Endodermal cell (in vitro differentiated cells): Measurements from ENCODE around the gene SLC48A1. TPM values are rescaled to one million over a fixed set of nuclear protein-coding genes. Genes with fewer than 3 reads are reported as not detected.
"Not testable (repeated sequence)": the region's sequence is repeated elsewhere in the genome, so short reads cannot be mapped to it uniquely, and the experiment has no call there.

Experiments
- DNase-seq: peaks from one replicate; pipeline ENCODE4 v3.0.0-alpha.2; 2017
- H3K27ac ChIP-seq: 2 replicates; pipeline ENCODE4 v1.5.1; 2013; ENCODE audit warnings: mild to moderate bottlenecking, low read depth, low read length, moderate library complexity
- H3K27me3 ChIP-seq: 2 replicates; pipeline ENCODE4 v1.6.1; 2013; ENCODE audit warnings: mild to moderate bottlenecking, low read length, moderate library complexity; ENCODE audit not compliant: insufficient read depth, control insufficient read depth, poor library complexity, severe bottlenecking
- H3K36me3 ChIP-seq: 2 replicates; pipeline ENCODE4 v1.7.0; 2013; ENCODE audit warnings: mild to moderate bottlenecking, low read length, moderate library complexity; ENCODE audit not compliant: control insufficient read depth, insufficient read depth
- H3K4me1 ChIP-seq: one replicate; pipeline ENCODE4 v1.7.0; 2013; ENCODE audit warnings: low read length; ENCODE audit not compliant: control insufficient read depth, insufficient read depth
- H3K4me3 ChIP-seq: 2 replicates; pipeline ENCODE4 v1.5.1; 2013; ENCODE audit warnings: mild to moderate bottlenecking, low read length, moderate library complexity
- H3K9ac ChIP-seq: 2 replicates; pipeline ENCODE4 v1.6.1; 2013; ENCODE audit warnings: mild to moderate bottlenecking, low read length, moderate library complexity; ENCODE audit not compliant: poor library complexity, severe bottlenecking; ENCODE audit errors: extremely low read depth
- H3K9me3 ChIP-seq: 2 replicates; pipeline ENCODE4 v1.6.1; 2013; ENCODE audit warnings: mild to moderate bottlenecking, low read length, moderate library complexity; ENCODE audit not compliant: control insufficient read depth
- H3K27ac Mint-ChIP-seq: 2 replicates; pipeline ENCODE4 v1.8.0; 2020; ENCODE audit warnings: mixed read lengths
- H3K27me3 Mint-ChIP-seq: 2 replicates; pipeline ENCODE4 v1.8.0; 2021; ENCODE audit warnings: mild to moderate bottlenecking, mixed read lengths; ENCODE audit not compliant: insufficient read depth
- H3K36me3 Mint-ChIP-seq: 2 replicates; pipeline ENCODE4 v1.8.0; 2020; ENCODE audit warnings: low read depth, mixed read lengths
- H3K4me1 Mint-ChIP-seq: 2 replicates; pipeline ENCODE4 v1.8.0; 2020; ENCODE audit warnings: mixed read lengths
- H3K4me3 Mint-ChIP-seq: 2 replicates; pipeline ENCODE4 v1.8.0; 2020; ENCODE audit warnings: mild to moderate bottlenecking, moderate library complexity, mixed read lengths
- H3K9me3 Mint-ChIP-seq: 2 replicates; pipeline ENCODE4 v1.8.0; 2020; ENCODE audit warnings: mild to moderate bottlenecking, mixed read lengths
- WGBS, 2 experiments: methylation state at CpG; one replicate each; pipeline versions ENCODE4 v1.1.5 to v1.1.7; 2013; ENCODE audit warnings: missing lambda C conversion rate in 2 of 2, mixed read lengths in 1 of 2; ENCODE audit not compliant: insufficient coverage in 1 of 2, insufficient read length in 1 of 2; 5-methylcytosine and 5-hydroxymethylcytosine counted together
- total RNA-seq, 2 donors: library from RNA; stranded (reverse); fragmentation: NEBNext Ultra II Directional in 1 of 2; extraction: Animal tissue kit (Norgen Biotek cat#: 25700) in 1 of 2; gene quantifications; 2 replicates in 1 of 2; 3 replicates in 1 of 2; pipeline ENCODE4 v1.2.1, GENCODE V29; 2021
- TF ChIP-seq, protein P1 (sequence below): fragments of 200-600 bp; sonication (generic); conservative IDR thresholded peaks from 2 replicates; pipeline ENCODE4 v1.5.0; 2021; ENCODE audit warnings: antibody characterized with exemption, mild to moderate bottlenecking

SLC48A1 gene
- total RNA-seq, 2 donors from 2014 or later, result 21.3 to 30.4 TPM

GRCh38 chr12:47813511-47814196 is 40.6 kb downstream of the SLC48A1 start:
- H3K4me3 ChIP-seq, result peak overlapping the region; percentile 68
- Mint-ChIP-seq H3K36me3 (peaks cover 20% of the 10 kb centered on the region), H3K27ac (peak overlapping the region; percentile 98), H3K4me3 (peak overlapping the region; percentile 45), H3K9me3 (no peaks in the 10 kb centered on the region), H3K27me3 (no peaks in the 10 kb centered on the region), H3K4me1 (peaks cover 64% of the 10 kb centered on the region)
- H3K27me3 ChIP-seq, result no peaks in the 10 kb centered on the region
- H3K9me3 ChIP-seq, result no peaks in the 10 kb centered on the region
- WGBS, 2 experiments, result 71 to 81% methylated on average over 4 to 9 of the region's 9 CpGs
- TF ChIP-seq, protein P1, sequence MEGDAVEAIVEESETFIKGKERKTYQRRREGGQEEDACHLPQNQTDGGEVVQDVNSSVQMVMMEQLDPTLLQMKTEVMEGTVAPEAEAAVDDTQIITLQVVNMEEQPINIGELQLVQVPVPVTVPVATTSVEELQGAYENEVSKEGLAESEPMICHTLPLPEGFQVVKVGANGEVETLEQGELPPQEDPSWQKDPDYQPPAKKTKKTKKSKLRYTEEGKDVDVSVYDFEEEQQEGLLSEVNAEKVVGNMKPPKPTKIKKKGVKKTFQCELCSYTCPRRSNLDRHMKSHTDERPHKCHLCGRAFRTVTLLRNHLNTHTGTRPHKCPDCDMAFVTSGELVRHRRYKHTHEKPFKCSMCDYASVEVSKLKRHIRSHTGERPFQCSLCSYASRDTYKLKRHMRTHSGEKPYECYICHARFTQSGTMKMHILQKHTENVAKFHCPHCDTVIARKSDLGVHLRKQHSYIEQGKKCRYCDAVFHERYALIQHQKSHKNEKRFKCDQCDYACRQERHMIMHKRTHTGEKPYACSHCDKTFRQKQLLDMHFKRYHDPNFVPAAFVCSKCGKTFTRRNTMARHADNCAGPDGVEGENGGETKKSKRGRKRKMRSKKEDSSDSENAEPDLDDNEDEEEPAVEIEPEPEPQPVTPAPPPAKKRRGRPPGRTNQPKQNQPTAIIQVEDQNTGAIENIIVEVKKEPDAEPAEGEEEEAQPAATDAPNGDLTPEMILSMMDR, result peak; percentile 11
- H3K27ac ChIP-seq, result peak overlapping the region; percentile 83
- H3K9ac ChIP-seq, result no peak overlapping the region
- DNase-seq, result no peak
- H3K4me1 ChIP-seq, result peaks cover 21% of the 10 kb centered on the region
- H3K36me3 ChIP-seq, result peaks cover 35% of the 10 kb centered on the region

DNA sequence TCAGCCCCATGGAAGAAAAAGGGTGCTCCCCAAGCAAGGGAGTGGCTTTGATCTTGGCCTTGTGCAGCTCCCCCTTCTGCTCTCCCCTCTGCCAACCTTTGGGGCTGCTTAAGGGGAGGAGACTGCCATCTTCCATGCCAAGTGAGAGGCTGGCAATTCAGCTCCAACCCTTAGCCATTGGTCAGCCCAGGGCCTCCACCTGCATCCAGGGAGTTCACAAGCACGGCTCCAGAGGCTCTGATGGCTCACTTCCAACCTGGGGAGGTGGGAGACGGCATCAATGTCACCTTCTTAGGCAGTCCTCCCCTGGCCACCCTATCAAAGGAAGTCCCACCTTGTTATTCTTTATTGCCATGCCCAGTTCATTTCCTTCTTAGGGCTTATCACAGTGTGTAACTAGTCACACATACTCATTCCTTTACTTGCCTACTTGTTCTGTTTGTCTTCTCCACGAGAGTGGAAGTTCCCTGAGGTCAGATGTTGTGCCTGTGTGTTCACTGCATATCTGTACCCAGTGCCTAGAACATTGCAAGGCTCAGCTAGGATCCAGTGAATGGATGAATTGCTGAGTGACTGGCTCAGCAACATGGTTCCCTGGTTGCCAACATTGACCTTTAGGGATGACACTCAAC is 41.6 kb downstream of the SLC48A1 start:
- no peak overlapping the region for H3K9ac ChIP-seq
- H3K4me3 ChIP-seq, result no peak overlapping the region
- TF ChIP-seq, protein P1, result no peak
- H3K4me1 Mint-ChIP-seq, result peaks cover 58% of the 10 kb centered on the region
- H3K27me3 Mint-ChIP-seq, result no peaks in the 10 kb centered on the region
- no peak overlapping the region for H3K4me3 Mint-ChIP-seq
- WGBS, 2 experiments, result 85 to 91% methylated on average over 2 to 3 of the region's 3 CpGs
- no peaks in the 10 kb centered on the region for H3K27me3 ChIP-seq
- peaks cover 35% of the 10 kb centered on the region for H3K36me3 ChIP-seq
- H3K9me3 Mint-ChIP-seq, result no peaks in the 10 kb centered on the region
- DNase-seq, result no peak
- H3K9me3 ChIP-seq, result no peaks in the 10 kb centered on the region
- H3K36me3 Mint-ChIP-seq, result peaks cover 20% of the 10 kb centered on the region
- H3K4me1 ChIP-seq, result peaks cover 21% of the 10 kb centered on the region
- H3K27ac Mint-ChIP-seq, result no peak overlapping the region
- H3K27ac ChIP-seq, result no peak overlapping the region

DNA sequence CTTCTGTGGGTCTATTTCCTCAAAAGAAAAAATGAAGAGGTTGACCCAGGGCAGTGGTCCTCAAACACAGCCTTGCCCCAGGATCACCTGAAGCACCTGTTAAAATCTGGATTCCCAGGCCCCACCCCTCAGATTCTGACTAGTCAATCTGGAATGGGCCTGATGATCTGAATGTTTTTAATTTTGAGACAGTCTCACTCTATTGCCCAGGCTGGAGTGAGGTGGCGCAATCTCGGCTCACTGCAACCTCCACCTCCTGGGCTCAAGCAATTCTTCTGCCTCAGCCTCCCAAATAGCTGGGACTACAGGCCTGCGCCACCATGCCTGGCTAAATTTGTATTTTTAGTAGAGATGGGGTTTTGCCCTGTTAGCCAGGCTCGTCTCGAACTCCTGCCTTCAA is 42.4 kb downstream of the SLC48A1 start:
- not testable (repeated sequence) for H3K27me3 Mint-ChIP-seq, H3K27me3 ChIP-seq, H3K27ac ChIP-seq, H3K9ac ChIP-seq, DNase-seq, H3K9me3 Mint-ChIP-seq, H3K27ac Mint-ChIP-seq, H3K9me3 ChIP-seq, H3K4me3 ChIP-seq, H3K4me3 Mint-ChIP-seq
- H3K4me1 Mint-ChIP-seq, result peaks cover 61% of the 10 kb centered on the region
- Histone ChIP-seq H3K36me3 (peaks cover 29% of the 10 kb centered on the region), H3K4me1 (peaks cover 21% of the 10 kb centered on the region)
- 98 to 100% methylated on average over 4 to 5 of the region's 5 CpGs for WGBS, 2 experiments
- peaks cover 19% of the 10 kb centered on the region for H3K36me3 Mint-ChIP-seq
